Smooth muscle cell of the pulmonary artery (primary cell): ENCODE measurements around the gene PNP. TPM values are rescaled to one million over a fixed set of nuclear protein-coding genes. Genes with fewer than 3 reads are reported as not detected.

Source experiments
- total RNA-seq: library from RNA; depleted of rRNA; stranded (reverse); fragments of >200 nt; gene quantifications from 2 replicates; pipeline ENCODE4 v1.2.3, GENCODE V29; 2014

The PNP gene
- 11.5 and 34.8 TPM in 2 replicates for total RNA-seq

GRCh38 chr14:20469242-20469889 is at the start of gene PNP:
PNP (plus strand) TSS chr14:20469406; CDS start chr14:20469525, 119 bp downstream.

GRCh38 chr14:20435582-20436362 is 33.4 kb upstream of the PNP start, which contains the start of gene KLHL33:
KLHL33 (minus strand) TSS chr14:20436166; CDS start chr14:20435811, 355 bp downstream.

GRCh38 chr14:20454516-20455354 is 14.5 kb upstream of the PNP start, which contains the start of the genes APEX1 and OSGEP:
APEX1 (plus strand) TSS chr14:20455226; CDS start chr14:20455646, 420 bp downstream.
OSGEP (minus strand) TSS chr14:20454812; CDS start chr14:20454683, 129 bp downstream.

GRCh38 chr14:20461225-20462141 is 7.7 kb upstream of the PNP start, which contains the start of gene PIP4P1:
PIP4P1 (minus strand) TSS chr14:20461434; CDS start chr14:20461325, 109 bp downstream.

Other genes starting within 250 kb of the PNP start
- not detected in 2 replicates for gene OR11H6, start 245.7 kb upstream of the PNP start, total RNA-seq
- gene OR11H7, start 240.4 kb upstream of the PNP start, total RNA-seq: not detected in 2 replicates
- gene OR11H4, start 230.1 kb upstream of the PNP start, total RNA-seq: not detected in 2 replicates
- 16.2 and 17.1 TPM in 2 replicates for gene TTC5, start 163.5 kb upstream of the PNP start, total RNA-seq
- 34.1 and 36.6 TPM in 2 replicates for gene CCNB1IP1, start 136.1 kb upstream of the PNP start, total RNA-seq
- 6.3 and 6.9 TPM in 2 replicates for gene PARP2, start 125.8 kb upstream of the PNP start, total RNA-seq
- gene TEP1, start 55.9 kb upstream of the PNP start, total RNA-seq: 31.5 and 35.2 TPM in 2 replicates
- 0.03 and 0.07 TPM in 2 replicates for gene KLHL33, start 33.2 kb upstream of the PNP start, total RNA-seq
- 20.0 and 20.4 TPM in 2 replicates for gene OSGEP, start 14.6 kb upstream of the PNP start, total RNA-seq
- 38.8 and 55.3 TPM in 2 replicates for gene APEX1, start 14.2 kb upstream of the PNP start, total RNA-seq
- 17.9 and 22.4 TPM in 2 replicates for gene PIP4P1, start 8.0 kb upstream of the PNP start, total RNA-seq
- gene RNASE10, start 36.1 kb downstream of the PNP start, total RNA-seq: not detected in 2 replicates
- not detected in 2 replicates for gene RNASE9, start 91.6 kb downstream of the PNP start, total RNA-seq
- not detected in 2 replicates for gene RNASE11, start 118.6 kb downstream of the PNP start, total RNA-seq
- gene RNASE12, start 122.0 kb downstream of the PNP start, total RNA-seq: not detected in 2 replicates
- not detected in 2 replicates for gene OR6S1, start 172.3 kb downstream of the PNP start, total RNA-seq
- 58.3 and 59.6 TPM in 2 replicates for gene RNASE4, start 215.2 kb downstream of the PNP start, total RNA-seq
- 6.8 and 8.1 TPM in 2 replicates for gene ANG, start 219.4 kb downstream of the PNP start, total RNA-seq